ENCODE results near the gene SAMD11. TPM values are rescaled to one million over a fixed set of nuclear protein-coding genes. Genes with fewer than 3 reads are reported as not detected.

Gene SAMD11
- total RNA-seq, 1 donor from 2014 or later = 33.9 TPM

DNA sequence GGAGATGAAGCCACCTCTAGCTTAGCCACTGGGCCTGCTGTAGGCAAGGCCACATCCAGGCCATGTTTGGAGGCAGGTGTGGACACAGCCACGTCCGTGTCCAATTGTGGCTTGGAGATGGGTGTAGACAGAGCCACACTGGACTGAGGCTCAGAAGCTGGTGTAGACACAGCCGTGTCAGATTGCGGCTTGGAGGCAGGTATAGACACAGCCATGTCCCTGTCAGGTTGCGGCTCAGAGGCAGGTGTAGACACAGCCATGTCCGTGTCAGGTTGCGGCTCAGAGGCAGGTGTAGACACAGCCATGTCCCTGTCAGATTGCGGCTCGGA is 56.0 kb downstream of the SAMD11 start:
- no peaks in the 10 kb centered on the region for H3K9me3 ChIP-seq
- intact Hi-C loops (cut with DNase I) = loop anchor here (5.0 kb wide), 1 partner anchor 78 kb away; no protein-coding TSS in a partner anchor
- no peaks in the 10 kb centered on the region for H3K36me3 ChIP-seq
- peaks cover 14% of the 10 kb centered on the region for H3K4me1 ChIP-seq
- H3K27ac ChIP-seq = no peak overlapping the region
- TF ChIP-seq CTCF (IDR thresholded peaks at IDR 0.05) = no peak
- no peak for TF ChIP-seq POLR2A (IDR thresholded peaks at IDR 0.05)
- TF ChIP-seq POLR2AphosphoS5 (IDR thresholded peaks at IDR 0.05; ENCODE audit: insufficient read depth in 1 of 2, low read depth in 1 of 2) = no peak
- DNase-seq (ENCODE audit: extremely low spot score in 2 of 2) = no peak
- H3K4me3 ChIP-seq = no peak overlapping the region
- H3K27me3 ChIP-seq = no peaks in the 10 kb centered on the region

DNA sequence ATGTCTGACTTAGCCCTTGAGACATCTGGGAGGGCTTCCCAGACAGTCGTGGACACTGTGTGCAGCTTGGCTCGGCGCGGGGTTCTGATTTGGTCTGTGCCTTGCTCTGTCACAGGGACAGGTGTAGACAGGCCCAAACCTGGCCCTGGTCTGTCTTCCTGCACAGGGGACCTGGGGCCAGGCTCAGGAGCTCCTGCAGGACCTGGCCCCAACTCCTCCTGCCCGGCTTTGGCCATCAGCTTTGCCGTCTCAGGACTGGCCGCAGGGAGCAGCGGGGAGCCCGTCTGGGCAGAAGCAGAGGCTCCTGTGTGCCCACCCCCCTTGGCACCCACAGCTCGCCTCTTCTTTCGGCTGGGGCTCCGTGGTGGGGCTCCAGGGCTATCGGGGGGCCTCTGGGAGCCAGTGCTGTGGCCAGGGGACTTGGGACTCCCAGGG is 56.4 kb downstream of the SAMD11 start:
- H3K27me3 ChIP-seq = no peaks in the 10 kb centered on the region
- no peaks in the 10 kb centered on the region for H3K36me3 ChIP-seq
- H3K9me3 ChIP-seq = no peaks in the 10 kb centered on the region
- H3K27ac ChIP-seq = no peak overlapping the region
- peaks cover 14% of the 10 kb centered on the region for H3K4me1 ChIP-seq
- no peak for DNase-seq (ENCODE audit: extremely low spot score in 2 of 2)
- H3K4me3 ChIP-seq = no peak overlapping the region
- TF ChIP-seq CTCF (IDR thresholded peaks at IDR 0.05) (no peak), POLR2A (IDR thresholded peaks at IDR 0.05) (no peak), POLR2AphosphoS5 (IDR thresholded peaks at IDR 0.05; ENCODE audit: insufficient read depth in 1 of 2, low read depth in 1 of 2) (no peak)
- intact Hi-C loops (cut with DNase I) = loop anchor here (5.0 kb wide), 1 partner anchor 77 kb away; no protein-coding TSS in a partner anchor

DNA sequence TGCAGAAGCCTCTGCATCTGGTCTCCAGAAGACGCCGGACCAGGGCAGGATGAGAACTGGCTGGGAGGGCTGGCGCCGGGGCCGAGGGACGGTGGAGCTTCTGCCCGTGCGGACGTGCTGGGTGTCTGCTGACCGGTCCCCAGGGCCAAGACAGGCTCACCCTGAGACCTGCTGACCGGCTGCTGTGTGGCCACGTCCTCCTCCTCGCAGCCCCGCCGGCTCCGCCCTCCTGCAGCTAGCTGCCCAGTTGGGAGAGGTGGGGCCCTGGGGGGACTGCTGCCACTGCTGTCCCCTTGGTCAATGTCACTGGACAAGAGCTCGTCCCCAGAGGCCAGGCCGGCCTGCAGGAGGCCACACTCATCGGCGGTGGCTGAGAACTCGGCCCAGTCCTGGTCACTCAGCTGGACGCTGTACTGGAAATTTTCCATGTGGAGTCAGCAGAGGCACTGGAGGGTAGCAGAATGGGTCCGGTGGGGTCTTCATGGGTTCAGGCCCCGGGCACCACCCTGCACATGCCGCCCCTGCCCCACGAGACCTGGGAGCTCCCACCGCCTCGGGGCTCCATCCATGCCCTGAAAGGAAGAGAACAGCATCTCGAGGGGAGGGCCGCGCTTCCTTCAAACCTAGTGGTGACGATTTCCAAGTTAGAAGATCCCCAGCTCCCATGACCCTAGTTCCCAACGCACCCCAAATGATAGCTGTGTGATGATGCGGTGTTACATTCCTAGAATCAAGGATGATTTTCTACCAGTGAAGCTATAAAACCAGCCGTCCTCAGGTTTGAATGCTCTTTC is 57.1 kb downstream of the SAMD11 start:
- intact Hi-C loops (cut with DNase I) = loop anchor here (5.0 kb wide), 1 partner anchor 77 kb away; no protein-coding TSS in a partner anchor

GRCh38 chr1:981491-981954 is 57.8 kb downstream of the SAMD11 start:
- H3K4me1 ChIP-seq = no peaks in the 10 kb centered on the region
- intact Hi-C loops (cut with DNase I) = loop anchor here (5.0 kb wide), 1 partner anchor 76 kb away; no protein-coding TSS in a partner anchor
- no peaks in the 10 kb centered on the region for H3K27me3 ChIP-seq
- DNase-seq (ENCODE audit: extremely low spot score in 2 of 2) = no peak
- H3K4me3 ChIP-seq = no peak overlapping the region
- no peaks in the 10 kb centered on the region for H3K36me3 ChIP-seq
- H3K27ac ChIP-seq = no peak overlapping the region
- H3K9me3 ChIP-seq = no peaks in the 10 kb centered on the region
- TF ChIP-seq POLR2A (IDR thresholded peaks at IDR 0.05) (no peak), CTCF (IDR thresholded peaks at IDR 0.05) (no peak), POLR2AphosphoS5 (IDR thresholded peaks at IDR 0.05; ENCODE audit: insufficient read depth in 1 of 2, low read depth in 1 of 2) (no peak)

More for the DNA sequence above, 57.1 kb downstream of the SAMD11 start:
- TF ChIP-seq CTCF (IDR thresholded peaks at IDR 0.05) (no peak), POLR2A (IDR thresholded peaks at IDR 0.05) (no peak), POLR2AphosphoS5 (IDR thresholded peaks at IDR 0.05; ENCODE audit: insufficient read depth in 1 of 2, low read depth in 1 of 2) (no peak)
- Histone ChIP-seq H3K4me1 (peaks cover 7% of the 10 kb centered on the region), H3K36me3 (no peaks in the 10 kb centered on the region), H3K27me3 (no peaks in the 10 kb centered on the region), H3K27ac (no peak overlapping the region), H3K4me3 (no peak overlapping the region), H3K9me3 (no peaks in the 10 kb centered on the region)
- no peak for DNase-seq (ENCODE audit: extremely low spot score in 2 of 2)
